ENCODE data around the gene CPNE8.

The CPNE8 gene

DNA sequence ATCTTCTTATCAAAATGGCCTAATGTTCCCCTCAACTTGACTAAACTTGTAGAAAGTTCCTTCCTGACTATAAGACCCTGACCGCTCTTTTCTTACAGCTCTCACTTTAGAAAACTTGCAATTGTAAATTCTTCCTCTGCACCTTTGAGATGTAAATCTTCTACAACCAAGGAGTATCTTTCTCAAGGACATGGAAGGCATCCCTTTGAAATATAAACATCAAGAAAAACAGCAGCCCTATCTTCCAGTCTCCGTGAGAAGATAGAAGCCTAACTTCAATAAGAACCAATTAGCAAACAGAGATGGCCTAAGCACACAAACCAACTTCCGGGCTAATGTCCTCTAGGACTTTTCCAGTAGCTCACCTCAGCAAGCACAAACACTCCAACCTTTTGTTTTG lies 210.3 kb downstream of the CPNE8 start:
- TF ChIP-seq, protein P1, sequence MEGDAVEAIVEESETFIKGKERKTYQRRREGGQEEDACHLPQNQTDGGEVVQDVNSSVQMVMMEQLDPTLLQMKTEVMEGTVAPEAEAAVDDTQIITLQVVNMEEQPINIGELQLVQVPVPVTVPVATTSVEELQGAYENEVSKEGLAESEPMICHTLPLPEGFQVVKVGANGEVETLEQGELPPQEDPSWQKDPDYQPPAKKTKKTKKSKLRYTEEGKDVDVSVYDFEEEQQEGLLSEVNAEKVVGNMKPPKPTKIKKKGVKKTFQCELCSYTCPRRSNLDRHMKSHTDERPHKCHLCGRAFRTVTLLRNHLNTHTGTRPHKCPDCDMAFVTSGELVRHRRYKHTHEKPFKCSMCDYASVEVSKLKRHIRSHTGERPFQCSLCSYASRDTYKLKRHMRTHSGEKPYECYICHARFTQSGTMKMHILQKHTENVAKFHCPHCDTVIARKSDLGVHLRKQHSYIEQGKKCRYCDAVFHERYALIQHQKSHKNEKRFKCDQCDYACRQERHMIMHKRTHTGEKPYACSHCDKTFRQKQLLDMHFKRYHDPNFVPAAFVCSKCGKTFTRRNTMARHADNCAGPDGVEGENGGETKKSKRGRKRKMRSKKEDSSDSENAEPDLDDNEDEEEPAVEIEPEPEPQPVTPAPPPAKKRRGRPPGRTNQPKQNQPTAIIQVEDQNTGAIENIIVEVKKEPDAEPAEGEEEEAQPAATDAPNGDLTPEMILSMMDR (IDR thresholded peaks at IDR 0.05; ENCODE audit: low read depth, low read length, missing control alignments): no peak
- DNase-seq (ENCODE audit: extremely low read depth, low read depth): no peak
- H3K4me3 ChIP-seq (replicated peaks; ENCODE audit: low read depth, low read length): no peak overlapping the region

DNA sequence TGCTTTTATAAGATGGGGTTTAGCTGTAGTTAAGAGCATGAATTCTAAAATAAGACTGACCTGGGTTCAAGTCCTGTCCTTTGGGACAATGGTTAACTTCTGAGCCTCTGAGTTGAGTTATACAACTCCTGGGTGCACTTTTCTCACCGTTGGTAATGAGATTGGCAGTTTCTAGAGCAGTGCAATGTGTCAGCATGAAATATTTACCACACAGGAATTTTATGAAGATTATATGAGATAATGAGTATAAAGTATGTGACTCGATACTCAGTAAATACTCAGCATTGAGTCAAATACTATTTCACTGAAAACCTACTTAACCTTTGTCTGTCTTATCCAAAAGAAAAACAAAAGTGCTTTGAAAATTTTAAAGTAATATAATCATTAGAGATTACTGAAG lies 214.2 kb downstream of the CPNE8 start:
- DNase-seq (ENCODE audit: extremely low read depth, low read depth): no peak
- TF ChIP-seq, protein P1 (IDR thresholded peaks at IDR 0.05; ENCODE audit: low read depth, low read length, missing control alignments): no peak
- no peak overlapping the region for H3K4me3 ChIP-seq (replicated peaks; ENCODE audit: low read depth, low read length)

DNA sequence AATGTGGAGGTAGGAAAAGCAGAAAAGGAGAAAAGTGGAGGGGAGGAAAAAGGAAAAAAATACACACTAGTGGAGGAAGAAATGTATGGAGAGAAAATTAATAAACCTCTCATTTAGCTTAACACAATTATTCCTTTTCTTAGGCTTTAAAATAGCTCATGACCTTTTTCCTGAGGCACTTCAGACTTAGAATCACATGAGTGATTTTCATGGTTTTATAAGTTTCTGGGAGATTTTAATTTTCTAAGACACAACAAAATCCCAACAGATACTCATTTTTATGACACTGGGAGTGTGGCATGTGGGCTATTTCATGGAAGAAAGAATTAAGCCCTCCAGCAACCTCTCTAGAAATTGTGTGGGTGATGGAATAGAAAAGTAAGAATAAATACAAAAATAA lies 214.7 kb downstream of the CPNE8 start:
- no peak overlapping the region for H3K4me3 ChIP-seq (replicated peaks; ENCODE audit: low read depth, low read length)
- TF ChIP-seq, protein P1 (IDR thresholded peaks at IDR 0.05; ENCODE audit: low read depth, low read length, missing control alignments): no peak
- DNase-seq (ENCODE audit: extremely low read depth, low read depth): no peak

DNA sequence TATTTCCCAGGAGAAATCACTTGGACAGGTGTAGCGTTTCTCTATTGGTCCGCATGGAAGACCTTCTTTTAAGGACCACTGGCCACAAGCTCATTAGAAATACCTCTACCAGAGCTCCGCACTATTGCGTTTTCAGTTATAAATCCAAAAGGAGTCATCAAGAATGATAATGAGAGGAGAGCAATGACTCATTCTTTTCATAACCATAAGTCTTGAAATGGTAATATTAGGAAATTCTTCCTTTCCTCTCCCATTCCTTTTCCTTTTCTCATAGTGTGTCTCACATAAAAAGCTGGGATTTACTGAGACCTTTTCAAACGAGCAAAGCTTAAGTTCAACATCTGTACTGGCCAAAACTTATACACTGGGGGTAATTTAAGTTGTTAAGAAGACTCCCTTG lies 215.7 kb downstream of the CPNE8 start:
- TF ChIP-seq, protein P1 (IDR thresholded peaks at IDR 0.05; ENCODE audit: low read depth, low read length, missing control alignments): no peak
- no peak overlapping the region for H3K4me3 ChIP-seq (replicated peaks; ENCODE audit: low read depth, low read length)
- no peak for DNase-seq (ENCODE audit: extremely low read depth, low read depth)

DNA sequence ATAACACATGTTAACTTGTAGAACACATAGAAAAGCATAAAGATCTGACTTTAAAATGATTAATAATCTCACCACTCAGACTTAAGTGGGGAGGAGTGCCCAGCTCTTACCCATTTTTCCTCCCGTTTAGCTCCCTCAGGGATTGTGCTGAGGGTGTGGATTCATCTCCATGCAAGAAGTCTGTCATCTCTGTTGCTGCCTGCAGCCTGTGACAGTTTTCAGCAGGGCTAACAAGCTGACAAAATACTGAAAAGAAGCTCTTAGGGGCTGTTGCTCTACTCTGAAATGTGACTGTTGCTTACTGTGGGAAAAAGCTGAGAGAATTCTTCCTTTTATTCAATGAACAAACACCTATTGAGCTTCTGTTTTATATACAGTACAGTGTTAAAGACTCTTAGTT lies 216.2 kb downstream of the CPNE8 start:
- no peak overlapping the region for H3K4me3 ChIP-seq (replicated peaks; ENCODE audit: low read depth, low read length)
- no peak for DNase-seq (ENCODE audit: extremely low read depth, low read depth)
- TF ChIP-seq, protein P1 (IDR thresholded peaks at IDR 0.05; ENCODE audit: low read depth, low read length, missing control alignments): no peak

DNA sequence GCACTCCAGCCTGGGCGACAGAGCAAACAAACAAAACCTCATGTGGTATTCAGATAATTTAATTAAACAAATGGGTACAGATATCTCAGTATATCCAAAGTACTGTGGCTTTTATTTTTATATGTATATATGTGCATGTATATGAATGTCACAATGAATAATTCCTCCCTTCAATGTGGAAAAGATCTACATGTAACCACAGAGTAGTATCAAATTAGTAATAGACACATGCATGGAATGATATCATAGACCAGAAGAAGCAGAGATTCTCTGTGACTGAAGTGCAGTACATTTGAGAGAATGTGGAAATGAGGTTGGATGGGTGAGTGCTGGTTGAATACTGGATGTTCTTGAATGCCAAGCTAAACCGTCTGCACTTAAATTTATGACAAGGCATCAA lies 222.9 kb downstream of the CPNE8 start:
- TF ChIP-seq, protein P1 (IDR thresholded peaks at IDR 0.05; ENCODE audit: low read depth, low read length, missing control alignments): no peak
- DNase-seq (ENCODE audit: extremely low read depth, low read depth): no peak
- no peak overlapping the region for H3K4me3 ChIP-seq (replicated peaks; ENCODE audit: low read depth, low read length)

DNA sequence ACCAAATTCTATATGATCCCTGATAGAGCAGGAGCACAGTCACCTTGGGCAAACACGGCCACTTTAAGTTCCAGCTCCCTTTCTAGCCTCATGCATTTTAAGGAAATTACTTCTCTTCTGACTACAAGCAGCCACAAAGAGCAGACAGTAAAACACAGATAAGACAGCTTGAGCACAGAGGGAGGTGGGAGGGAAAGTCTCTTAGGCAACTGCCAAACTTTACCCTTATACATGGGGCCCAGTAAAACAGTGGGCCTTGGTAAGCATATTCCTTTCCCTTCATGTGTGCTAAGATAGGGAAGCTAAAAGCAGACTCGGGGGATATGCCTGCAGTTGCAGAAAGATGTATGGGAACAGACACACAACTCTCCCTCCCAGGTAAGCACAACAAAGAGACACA lies 235.9 kb downstream of the CPNE8 start:
- TF ChIP-seq, protein P1 (IDR thresholded peaks at IDR 0.05; ENCODE audit: low read depth, low read length, missing control alignments): no peak
- H3K4me3 ChIP-seq (replicated peaks; ENCODE audit: low read depth, low read length): no peak overlapping the region
- DNase-seq (ENCODE audit: extremely low read depth, low read depth): no peak

Data from HFF-Myc (cell line).